Measurements from ENCODE around the gene ULBP2. TPM values are rescaled to one million over a fixed set of nuclear protein-coding genes. Genes with fewer than 3 reads are reported as not detected.

The ULBP2 gene, protein sequence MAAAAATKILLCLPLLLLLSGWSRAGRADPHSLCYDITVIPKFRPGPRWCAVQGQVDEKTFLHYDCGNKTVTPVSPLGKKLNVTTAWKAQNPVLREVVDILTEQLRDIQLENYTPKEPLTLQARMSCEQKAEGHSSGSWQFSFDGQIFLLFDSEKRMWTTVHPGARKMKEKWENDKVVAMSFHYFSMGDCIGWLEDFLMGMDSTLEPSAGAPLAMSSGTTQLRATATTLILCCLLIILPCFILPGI
- 10 to 100 TPM in 2 of 8 experiments, 1 to 10 TPM in 4, under 1 TPM in 2; 0.54 to 43.6 (median 3.2) TPM for total RNA-seq

DNA sequence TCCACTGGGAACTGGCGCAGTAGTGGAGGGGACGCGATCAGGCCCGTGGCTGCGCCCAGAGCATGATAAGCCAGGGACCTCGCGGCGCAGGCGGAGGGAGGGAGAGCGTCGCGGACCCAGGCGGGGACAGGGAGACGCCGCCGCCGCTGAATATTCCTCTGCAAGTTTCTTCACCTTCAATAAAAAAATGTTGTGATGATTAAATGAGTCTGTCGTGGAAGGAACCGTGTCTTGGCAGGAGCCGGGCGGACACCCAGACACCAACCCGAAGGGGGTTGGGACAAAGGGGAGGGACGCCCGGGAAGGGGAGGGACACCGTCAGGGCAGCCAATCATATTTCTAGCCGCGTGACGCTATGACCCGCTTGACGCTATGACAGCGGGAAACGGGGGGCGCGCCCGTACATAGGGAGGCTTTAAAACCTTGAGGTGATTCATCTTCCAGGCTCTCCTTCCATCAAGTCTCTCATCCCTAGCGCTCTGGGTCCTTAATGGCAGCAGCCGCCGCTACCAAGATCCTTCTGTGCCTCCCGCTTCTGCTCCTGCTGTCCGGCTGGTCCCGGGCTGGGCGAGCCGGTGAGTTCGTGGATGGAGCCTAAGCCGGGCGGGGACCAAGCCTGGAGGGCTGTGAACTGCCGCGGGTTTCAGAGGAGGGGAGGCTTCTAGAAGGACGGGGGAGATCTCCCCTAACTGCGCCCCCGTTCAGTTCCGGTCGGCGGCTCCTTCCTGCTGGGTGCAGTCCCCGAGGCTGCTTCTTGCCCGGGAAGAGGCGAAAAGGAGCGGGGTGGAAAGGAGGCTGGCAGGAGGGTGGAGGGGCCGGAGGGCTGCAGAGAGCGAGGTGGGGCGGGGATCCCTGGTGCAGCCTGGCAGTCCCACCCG, at the start of gene ULBP2:
Gene ULBP2 (plus strand): TSS at position 432 of the 878 bp plus-strand sequence. CDS start 59 bp downstream, at position 491.
- H3K4me1 ChIP-seq (replicated peaks in 1 of 2) = peaks cover 4 to 14% of the 10 kb centered on the region in 2 donors
- ATAC-seq (replicated peaks in 6 of 8) = peak; percentile 83 to 97 (median 94)
- peak within 1 kb of the TSS; percentile 38 to 74 (median 44) for H3K4me3 ChIP-seq
- in situ Hi-C loops (cut with MboI; ENCODE audit: low pct_unique_long_range_greater_than_20kb in 2 of 9, low sequenced_read_pairs in 9 of 9, unreplicated experiment in 9 of 9) = loop anchor here in 1 of 9 experiments (25.0 kb wide), 1 partner anchor 870 kb away; no protein-coding TSS in a partner anchor
- no peak within 1 kb of the TSS for H3K27ac ChIP-seq
- WGBS, 10 experiments = 0% methylated on average over 1 to 10 of the region's 62 CpGs; no CpG with 5 or more reads in 8 of the 10 experiments

DNA sequence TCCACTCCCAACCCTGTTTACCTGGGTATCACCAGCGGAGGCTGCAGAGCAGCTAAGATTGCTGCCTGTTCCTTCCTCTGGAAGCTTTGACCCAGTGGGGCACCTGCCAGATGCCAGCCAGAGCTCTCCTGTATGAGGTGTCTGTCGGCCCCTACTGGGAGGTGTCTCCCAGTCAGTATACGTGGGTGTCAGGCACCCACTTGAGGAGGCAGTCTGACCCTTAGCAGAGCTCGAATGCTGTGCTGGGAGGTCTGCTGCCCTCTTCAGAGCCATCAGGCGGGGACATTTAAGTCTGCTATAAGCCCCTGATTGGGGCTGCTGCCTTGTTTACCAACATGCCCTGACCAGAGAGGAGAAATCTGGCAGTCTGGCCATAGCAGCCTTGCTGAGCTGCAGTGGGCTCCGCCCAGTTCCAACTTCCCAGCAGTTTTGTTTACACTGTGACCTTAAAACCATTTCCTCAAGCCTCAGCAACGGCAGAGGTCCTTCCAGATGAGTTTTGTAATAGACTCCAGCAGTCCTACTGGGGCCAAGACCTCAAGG, 46.7 kb upstream of the ULBP2 start:
- 30 to 100% (median 55%) methylated on average over 1 to 5 of the region's 7 CpGs; no CpG with 5 or more reads in 2 of the 10 experiments for WGBS, 10 experiments
- Histone ChIP-seq H3K27ac (no peak overlapping the region), H3K4me1 (replicated peaks in 1 of 2) (no peaks in the 10 kb centered on the region), H3K4me3 (no peak overlapping the region)
- ATAC-seq (replicated peaks in 6 of 8) = peak in 3 of 8 experiments; percentile 19 to 61 (median 21)
- in situ Hi-C loops (cut with MboI; ENCODE audit: low pct_unique_long_range_greater_than_20kb in 2 of 9, low sequenced_read_pairs in 9 of 9, unreplicated experiment in 9 of 9) = no loop called here

DNA sequence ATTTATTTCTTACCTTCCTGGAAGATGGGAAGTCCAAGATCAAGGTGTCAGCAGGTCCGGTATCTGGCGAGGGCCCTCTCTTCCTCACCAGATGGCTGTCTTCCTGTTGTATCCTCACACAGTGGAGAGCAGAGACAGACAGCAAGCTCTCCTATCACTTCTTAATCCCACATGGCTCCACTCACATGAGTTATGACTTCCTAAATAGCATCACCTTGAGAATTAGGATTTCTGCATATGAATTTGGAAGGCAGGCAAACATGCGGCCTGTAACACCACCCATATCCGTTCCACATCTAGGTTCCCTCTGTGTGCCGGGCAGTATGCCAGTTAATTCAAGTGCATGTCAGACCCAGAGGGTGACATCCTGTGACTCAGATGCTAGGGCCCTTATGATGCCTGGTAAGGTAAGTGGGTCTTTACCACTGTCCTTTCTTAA, 46.0 kb upstream of the ULBP2 start:
- H3K27ac ChIP-seq = no peak overlapping the region
- H3K4me3 ChIP-seq = no peak overlapping the region
- in situ Hi-C loops (cut with MboI; ENCODE audit: low pct_unique_long_range_greater_than_20kb in 2 of 9, low sequenced_read_pairs in 9 of 9, unreplicated experiment in 9 of 9) = no loop called here
- peak in 2 of 8 experiments; percentile 5 to 54 for ATAC-seq (replicated peaks in 6 of 8)
- H3K4me1 ChIP-seq (replicated peaks in 1 of 2) = no peaks in the 10 kb centered on the region
- WGBS, 10 experiments = 79 to 92% (median 89%) methylated on average over 2 of the region's 5 CpGs; no CpG with 5 or more reads in 6 of the 10 experiments

DNA sequence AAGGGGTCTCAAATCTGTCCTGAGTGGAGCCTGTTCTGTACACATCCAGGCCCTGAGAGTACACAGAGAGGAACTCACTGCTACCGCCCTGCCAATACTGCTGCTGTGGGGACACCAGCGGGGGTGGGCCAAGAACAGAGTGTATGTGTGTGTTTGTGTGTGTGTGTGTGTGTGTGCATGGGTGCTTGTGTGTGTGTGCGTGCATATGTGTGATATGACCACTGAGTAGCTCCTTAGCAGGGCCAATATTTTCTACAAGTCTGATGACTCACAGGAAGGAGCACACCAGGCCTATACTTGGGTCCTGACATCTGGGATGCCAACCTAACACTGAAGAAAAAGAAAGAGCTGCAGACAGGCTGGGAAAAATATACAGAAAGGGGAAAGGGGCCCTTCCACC, 45.3 kb upstream of the ULBP2 start:
- ATAC-seq (replicated peaks in 6 of 8) = no peak

DNA sequence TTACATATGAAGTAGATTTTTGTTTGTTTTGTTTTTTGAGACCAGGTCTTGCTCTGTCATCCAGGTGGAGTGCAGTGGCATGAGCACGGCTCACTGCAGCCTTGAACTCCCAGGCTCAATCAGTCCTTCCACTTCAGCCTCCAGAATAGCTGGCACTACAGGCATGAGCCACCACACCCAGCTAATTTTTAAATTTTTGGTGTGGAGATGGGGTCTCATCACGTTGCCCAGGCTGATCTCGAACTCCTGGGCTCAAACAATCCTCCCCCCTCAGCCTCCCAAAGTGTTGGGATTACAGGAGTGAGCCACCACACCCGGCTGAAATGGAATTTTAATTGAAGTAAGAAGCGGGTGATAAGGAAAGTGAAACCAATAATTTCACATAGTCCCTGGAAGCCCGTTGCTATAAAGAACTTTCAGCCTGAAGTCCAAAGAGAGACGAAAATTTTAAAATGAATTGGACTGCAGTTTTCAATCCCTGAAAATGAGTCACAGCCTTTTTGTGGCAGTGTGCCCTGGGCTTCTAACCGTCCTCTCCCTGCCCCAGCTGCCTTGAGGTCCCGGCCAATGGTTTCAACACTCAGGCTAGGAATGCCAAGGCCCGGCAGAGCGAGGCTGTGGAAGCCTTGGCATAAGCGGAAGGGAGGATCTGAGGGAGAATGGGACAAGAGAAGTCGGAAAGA, 44.7 kb upstream of the ULBP2 start:
- Histone ChIP-seq H3K27ac (no peak overlapping the region), H3K4me3 (no peak overlapping the region)
- ATAC-seq (replicated peaks in 6 of 8) = peak in 3 of 8 experiments; percentile 32 to 79 (median 78)

More for the DNA sequence above, 45.3 kb upstream of the ULBP2 start:
- no peak overlapping the region for H3K4me3 ChIP-seq
- no peak overlapping the region for H3K27ac ChIP-seq
- 57 to 80% (median 60%) methylated on average over 1 to 3 of the region's 3 CpGs; no CpG with 5 or more reads in 5 of the 10 experiments for WGBS, 10 experiments
- in situ Hi-C loops (cut with MboI; ENCODE audit: low pct_unique_long_range_greater_than_20kb in 2 of 9, low sequenced_read_pairs in 9 of 9, unreplicated experiment in 9 of 9) = no loop called here
- no peaks in the 10 kb centered on the region for H3K4me1 ChIP-seq (replicated peaks in 1 of 2)

DNA sequence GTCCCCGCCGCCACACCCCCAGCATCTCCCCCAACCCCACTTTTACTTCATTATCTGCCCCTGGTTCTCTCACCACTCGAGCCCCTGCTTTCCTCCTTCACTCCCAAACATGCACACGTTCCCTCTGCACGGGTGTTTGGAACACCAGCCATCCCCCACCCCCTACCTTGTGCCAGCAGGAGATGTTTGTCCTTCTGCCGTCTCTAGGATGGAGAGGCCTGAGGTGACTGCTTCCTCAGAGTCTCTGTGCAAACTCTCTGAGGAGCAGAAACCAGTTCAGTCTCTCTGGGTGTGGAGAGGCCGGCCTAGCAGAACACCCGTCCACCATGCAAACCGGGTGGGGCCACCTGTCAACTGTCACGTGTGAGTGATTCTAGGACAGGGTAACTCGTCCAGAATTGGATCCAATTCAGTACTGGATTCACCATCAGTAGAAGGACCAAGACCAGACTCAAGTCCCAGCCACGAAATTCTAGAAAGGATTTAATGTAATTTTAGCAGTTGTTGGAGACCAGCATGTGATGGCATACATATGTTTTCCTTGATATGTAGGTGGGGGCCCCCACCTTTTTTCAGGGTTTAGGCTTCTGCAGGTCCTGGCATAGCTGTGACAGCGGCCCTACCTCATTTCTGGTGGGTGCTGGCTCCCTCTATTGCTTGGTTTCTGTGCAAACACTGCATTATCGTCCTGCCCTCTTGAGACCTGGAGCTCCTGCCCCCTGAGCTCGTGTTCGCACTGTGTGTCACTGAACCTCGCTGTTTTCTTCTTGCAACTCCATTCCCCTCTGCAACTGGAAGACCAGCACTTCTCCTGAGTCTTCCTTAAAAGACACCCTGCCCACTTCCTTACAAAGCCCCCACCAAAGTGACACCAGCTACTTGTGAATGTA, 43.7 kb upstream of the ULBP2 start, which contains the start of gene RAET1E:
Gene RAET1E (minus strand): TSS at position 259 of the 890 bp plus-strand sequence. CDS start 7,212 bp downstream, outside the sequence.
- no peak within 1 kb of the TSS for H3K4me3 ChIP-seq
- WGBS, 10 experiments = 35 to 100% (median 53%) methylated on average over 1 to 8 of the region's 17 CpGs; no CpG with 5 or more reads in 1 of the 10 experiments

More for the DNA sequence above, 44.7 kb upstream of the ULBP2 start:
- H3K4me1 ChIP-seq (replicated peaks in 1 of 2) = no peaks in the 10 kb centered on the region
- in situ Hi-C loops (cut with MboI; ENCODE audit: low pct_unique_long_range_greater_than_20kb in 2 of 9, low sequenced_read_pairs in 9 of 9, unreplicated experiment in 9 of 9) = no loop called here
- WGBS, 10 experiments = 7 to 90% (median 59%) methylated on average over 1 to 12 of the region's 13 CpGs

DNA sequence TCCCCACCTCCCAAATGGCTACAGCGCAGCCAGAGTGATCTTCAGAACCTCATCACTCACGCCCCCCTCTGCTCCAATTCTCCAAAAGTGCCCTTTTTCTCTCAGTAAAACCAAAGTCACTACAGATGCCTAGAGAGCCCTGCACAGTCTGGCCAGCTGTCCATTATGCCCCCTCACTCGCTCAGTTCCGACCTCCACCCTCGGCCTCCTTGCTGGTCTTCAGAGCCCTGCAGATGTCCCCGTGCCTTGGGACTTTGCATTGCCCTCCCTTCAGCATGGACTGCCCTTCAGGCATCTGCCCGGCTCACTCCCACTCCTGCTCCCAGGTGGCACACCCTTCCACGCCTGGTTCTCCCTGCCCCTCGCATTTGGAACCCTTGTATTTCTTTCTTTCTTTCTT, 42.8 kb upstream of the ULBP2 start:
- H3K4me1 ChIP-seq (replicated peaks in 1 of 2) = no peaks in the 10 kb centered on the region
- ATAC-seq (replicated peaks in 6 of 8) = no peak
- in situ Hi-C loops (cut with MboI; ENCODE audit: low pct_unique_long_range_greater_than_20kb in 2 of 9, low sequenced_read_pairs in 9 of 9, unreplicated experiment in 9 of 9) = no loop called here
- 70 to 90% (median 80%) methylated on average over 2 to 9 of the region's 9 CpGs; no CpG with 5 or more reads in 3 of the 10 experiments for WGBS, 10 experiments
- no peak overlapping the region for H3K27ac ChIP-seq
- H3K4me3 ChIP-seq = no peak overlapping the region

More for the DNA sequence above, 43.7 kb upstream of the ULBP2 start, which contains the start of gene RAET1E:
- in situ Hi-C loops (cut with MboI; ENCODE audit: low pct_unique_long_range_greater_than_20kb in 2 of 9, low sequenced_read_pairs in 9 of 9, unreplicated experiment in 9 of 9) = no loop called here
- Histone ChIP-seq H3K4me1 (replicated peaks in 1 of 2) (no peaks in the 10 kb centered on the region), H3K27ac (no peak within 1 kb of the TSS)
- peak in 2 of 8 experiments; percentile 4 to 15 for ATAC-seq (replicated peaks in 6 of 8)

DNA sequence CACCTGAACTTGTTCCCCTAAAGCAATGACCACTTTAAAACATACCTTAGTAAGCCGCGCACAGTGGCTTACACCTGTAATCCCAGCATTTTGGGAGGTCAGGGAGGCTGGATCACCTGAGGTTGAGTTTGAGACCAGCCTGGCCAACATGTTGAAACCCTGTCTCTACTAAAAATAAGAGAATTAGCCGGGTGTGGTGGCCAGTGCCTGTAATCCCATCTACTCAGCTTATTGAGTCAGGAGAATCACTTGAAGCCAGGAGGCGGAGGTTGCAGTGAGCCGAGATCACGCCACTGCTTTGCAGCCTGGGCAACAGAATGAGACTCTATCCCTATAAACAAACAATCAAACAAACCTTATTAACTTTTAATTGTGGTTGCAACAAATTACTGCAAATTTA, 42.3 kb upstream of the ULBP2 start:
- ATAC-seq (replicated peaks in 6 of 8) = no peak
- 0 to 93% (median 87%) methylated on average over 1 to 6 of the region's 6 CpGs; no CpG with 5 or more reads in 4 of the 10 experiments for WGBS, 10 experiments
- H3K4me1 ChIP-seq (replicated peaks in 1 of 2) = no peaks in the 10 kb centered on the region
- no peak overlapping the region for H3K4me3 ChIP-seq
- no peak overlapping the region for H3K27ac ChIP-seq
- in situ Hi-C loops (cut with MboI; ENCODE audit: low pct_unique_long_range_greater_than_20kb in 2 of 9, low sequenced_read_pairs in 9 of 9, unreplicated experiment in 9 of 9) = no loop called here

DNA sequence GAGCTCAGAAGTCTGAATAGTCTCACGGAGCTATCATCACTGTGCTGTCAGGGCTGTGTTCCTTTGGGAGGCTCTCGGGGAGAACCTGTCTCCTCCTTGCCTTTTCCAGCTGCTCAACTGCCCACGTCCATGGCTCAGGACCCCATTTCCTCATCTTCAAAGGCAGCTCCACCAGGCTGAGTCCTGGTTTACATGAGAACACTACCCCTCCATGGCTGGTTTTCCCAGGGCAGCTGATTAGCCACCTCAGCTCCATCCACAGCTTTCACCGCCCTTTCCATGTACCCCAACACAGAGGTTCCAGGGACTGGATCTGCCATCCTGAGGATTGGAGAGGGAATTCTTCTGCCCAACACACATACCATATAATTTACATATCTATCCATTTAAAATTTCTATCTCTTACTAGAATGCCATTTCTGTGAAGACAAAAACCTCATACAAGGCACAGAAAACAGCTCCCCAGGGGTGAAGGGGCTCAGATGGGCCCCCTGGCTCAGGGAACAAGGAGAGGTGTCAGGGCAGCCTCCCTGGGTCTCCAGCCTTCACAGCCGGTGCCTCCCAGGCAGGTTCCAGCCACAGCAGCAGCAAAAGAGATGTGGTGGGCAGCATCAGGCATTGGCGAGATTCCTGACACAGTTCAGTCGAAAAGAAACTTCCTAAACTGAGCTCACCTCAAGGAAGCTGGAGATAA, 41.7 kb upstream of the ULBP2 start:
- 20 to 80% (median 68%) methylated on average over 1 to 4 of the region's 7 CpGs; no CpG with 5 or more reads in 2 of the 10 experiments for WGBS, 10 experiments
- H3K4me3 ChIP-seq = no peak overlapping the region
- ATAC-seq (replicated peaks in 6 of 8) = no peak
- no peaks in the 10 kb centered on the region for H3K4me1 ChIP-seq (replicated peaks in 1 of 2)
- no peak overlapping the region for H3K27ac ChIP-seq
- in situ Hi-C loops (cut with MboI; ENCODE audit: low pct_unique_long_range_greater_than_20kb in 2 of 9, low sequenced_read_pairs in 9 of 9, unreplicated experiment in 9 of 9) = no loop called here

DNA sequence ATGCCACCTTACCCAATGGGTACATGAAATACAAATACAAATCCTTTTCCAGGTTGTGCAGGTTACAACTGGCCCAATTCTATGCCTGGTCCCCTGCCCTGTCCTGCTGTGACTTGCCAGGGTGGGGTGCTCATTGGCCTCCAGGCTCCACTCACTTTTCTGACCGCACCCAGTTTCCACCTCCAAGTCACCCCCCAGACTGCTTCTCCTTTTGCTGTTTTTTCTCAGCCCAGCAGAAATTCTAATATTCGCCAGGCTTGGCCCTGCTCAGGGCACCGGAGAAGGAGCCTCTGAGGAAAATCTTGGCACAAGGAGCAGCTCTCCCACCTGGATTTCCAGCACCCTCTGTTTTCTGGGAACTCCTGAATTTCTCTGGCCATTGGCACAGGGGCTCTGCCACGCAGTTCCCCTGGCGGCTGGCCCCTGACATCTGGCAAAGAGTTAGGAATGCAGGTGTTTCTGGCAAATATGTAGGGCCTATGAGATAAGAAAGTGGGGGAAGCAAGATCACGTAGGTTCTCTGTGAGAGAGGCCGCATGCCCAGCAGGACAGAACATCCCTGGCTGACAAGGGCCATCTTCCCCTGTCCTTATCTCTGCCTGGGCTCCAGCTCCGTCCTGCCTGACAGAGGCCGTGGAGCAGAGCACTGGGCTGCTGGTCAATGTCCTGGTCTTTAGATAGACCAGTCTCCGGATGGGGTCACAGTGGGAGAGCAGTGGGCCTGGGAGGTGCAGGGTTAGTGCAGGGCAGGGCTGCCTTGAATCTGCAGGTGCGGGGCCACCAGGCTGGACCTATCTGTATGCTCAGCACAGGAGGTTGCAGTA, 41.0 kb upstream of the ULBP2 start:
- ATAC-seq (replicated peaks in 6 of 8) = peak in 1 of 8 experiments; percentile 10
- no peak overlapping the region for H3K4me3 ChIP-seq
- H3K4me1 ChIP-seq (replicated peaks in 1 of 2) = no peaks in the 10 kb centered on the region
- in situ Hi-C loops (cut with MboI; ENCODE audit: low pct_unique_long_range_greater_than_20kb in 2 of 9, low sequenced_read_pairs in 9 of 9, unreplicated experiment in 9 of 9) = no loop called here
- WGBS, 10 experiments = 60 to 100% (median 90%) methylated on average over 1 to 7 of the region's 11 CpGs; no CpG with 5 or more reads in 3 of the 10 experiments
- no peak overlapping the region for H3K27ac ChIP-seq

All from motor neuron (in vitro differentiated cells).